GM12878 (cell line): ENCODE data around the gene CCDC149. TPM values are rescaled to one million over a fixed set of nuclear protein-coding genes. Genes with fewer than 3 reads are reported as not detected.

Experiments used
- ATAC-seq: fragments of 200-7000 bp; cut with Tn5 transposase; 3 replicates; pipeline ENCODE4 v1.9.1; 2020; ENCODE audit warnings: mild to moderate bottlenecking, moderate library complexity
- BruUV-seq: library from RNA; stranded (reverse); fragments of 400-500 nt; replicated peaks from 2 replicates; lab custom pipeline; 2021; lab: Mats Ljungman, UMichigan
- CTCF ChIA-PET: fragments of 300-600 bp; sonication (Branson Sonifier 250); formaldehyde crosslinking; extraction: SDS; loops from one replicate; lab custom pipeline; 2021; ENCODE audit warnings: inconsistent platforms; lab: Yijun Ruan, JAX
- POLR2A ChIA-PET: fragments of 350-600 bp; formaldehyde crosslinking; extraction: SDS; loops from one replicate; lab custom pipeline; 2021; ENCODE audit warnings: inconsistent platforms; lab: Charles Lee
- RAD21 ChIA-PET: fragments of 300-600 bp; sonication (Branson Sonifier 250); formaldehyde crosslinking; loops from one replicate; lab custom pipeline; 2023; ENCODE audit warnings: antibody characterized with exemption; ENCODE audit not compliant: unreplicated experiment; lab: Charles Lee
- SMC1A ChIA-PET: fragments of 300-600 bp; sonication (Branson Sonifier 250); formaldehyde crosslinking; loops from one replicate; lab custom pipeline; 2023; ENCODE audit not compliant: unreplicated experiment, uncharacterized antibody; lab: Charles Lee
- DNase-seq: peaks from one replicate; pipeline ENCODE4 v3.0.0-alpha.2; 2011; ENCODE audit warnings: low read depth, low spot score
- FAIRE-seq: peaks from 3 replicates; lab custom pipeline; 2011; peaks lifted over from hg19 to GRCh38; lab: Jason Lieb, UNC
- H2AFZ ChIP-seq: 2 replicates; pipeline ENCODE4 v1.6.0; 2011; ENCODE audit warnings: low read depth, low read length, control low read depth; ENCODE audit not compliant: control insufficient read depth
- H3K27ac ChIP-seq: 2 replicates; pipeline ENCODE4 v1.5.1; 2011; ENCODE audit warnings: control low read depth; ENCODE audit not compliant: control insufficient read depth, insufficient read depth
- H3K27me3 ChIP-seq, 2 experiments: replicated peaks in 1 of 2; 2 replicates each; pipeline versions ENCODE4 v1.6.0 to v1.6.1; 2011; ENCODE audit warnings: low read length in 1 of 2; ENCODE audit not compliant: control insufficient read depth in 2 of 2, insufficient read depth in 2 of 2
- H3K36me3 ChIP-seq, 2 experiments: 2 replicates each; pipeline ENCODE4 v1.5.1; 2011; ENCODE audit warnings: low read length in 1 of 2; ENCODE audit not compliant: control insufficient read depth in 2 of 2, insufficient read depth in 2 of 2
- H3K4me1 ChIP-seq: 2 replicates; pipeline ENCODE4 v1.6.1; 2011; ENCODE audit warnings: mild to moderate bottlenecking, low read length, moderate library complexity, mixed read lengths; ENCODE audit not compliant: control insufficient read depth, insufficient read depth
- H3K4me2 ChIP-seq: 2 replicates; pipeline ENCODE4 v1.6.0; 2011; ENCODE audit warnings: control low read depth; ENCODE audit not compliant: control insufficient read depth, insufficient read depth
- H3K4me3 ChIP-seq: fragments of 200-600 bp; sonication (generic); 2 replicates; pipeline ENCODE4 v1.5.1; 2016
- H3K79me2 ChIP-seq: 2 replicates; pipeline ENCODE4 v1.6.0; 2011; ENCODE audit warnings: low read length; ENCODE audit not compliant: control insufficient read depth, insufficient read depth
- H3K9ac ChIP-seq: 2 replicates; pipeline ENCODE4 v1.8.0; 2011; ENCODE audit warnings: low read length, control low read depth, mixed read lengths; ENCODE audit not compliant: control insufficient read depth, insufficient read depth
- H3K9me3 ChIP-seq: replicated peaks from 3 replicates; pipeline ENCODE4 v1.5.1; 2011; ENCODE audit warnings: mild to moderate bottlenecking, low read length; ENCODE audit not compliant: control insufficient read depth, insufficient read depth
- H4K20me1 ChIP-seq: 2 replicates; pipeline ENCODE4 v1.6.0; 2011; ENCODE audit not compliant: control insufficient read depth, insufficient read depth
- BRCA1 ChIP-seq: IDR thresholded peaks from 2 replicates; pipeline ENCODE4 v1.6.1; 2011; ENCODE audit warnings: low read depth, low read length, improper control_type of control experiment
- EZH2 ChIP-seq: IDR thresholded peaks from 2 replicates; pipeline ENCODE4 v1.6.1; 2012; ENCODE audit warnings: low read depth, mild to moderate bottlenecking, control low read depth, inconsistent platforms, low read length, borderline replicate concordance; ENCODE audit not compliant: control insufficient read depth
- GATAD2B ChIP-seq: fragments of 450-650 bp; conservative IDR thresholded peaks from 2 replicates; pipeline ENCODE4 v1.6.1; 2017; ENCODE audit warnings: low read depth, mild to moderate bottlenecking, moderate library complexity
- IKZF2 ChIP-seq, 2 experiments: fragments of 450-650 bp; IDR thresholded peaks; 2 replicates each; pipeline ENCODE4 v1.6.1; 2017; ENCODE audit warnings: mild to moderate bottlenecking in 2 of 2, moderate library complexity in 2 of 2
- IRF4 ChIP-seq: IDR thresholded peaks from 2 replicates; pipeline ENCODE4 v1.6.1; 2011; ENCODE audit warnings: low read depth, low read length
- MEF2B ChIP-seq: fragments of 450-650 bp; IDR thresholded peaks from 2 replicates; pipeline ENCODE4 v1.6.1; 2018; ENCODE audit warnings: mild to moderate bottlenecking, moderate library complexity; ENCODE audit not compliant: partially characterized antibody, poor library complexity, severe bottlenecking
- MLLT1 ChIP-seq: fragments of 450-650 bp; IDR thresholded peaks from 2 replicates; pipeline ENCODE4 v1.6.1; 2016; ENCODE audit warnings: mild to moderate bottlenecking
- NFYA ChIP-seq: IDR thresholded peaks from 2 replicates; pipeline ENCODE4 v1.6.1; 2011; ENCODE audit warnings: low read depth, mild to moderate bottlenecking, low read length, improper control_type of control experiment, borderline replicate concordance
- POLR2A ChIP-seq: IDR thresholded peaks from 2 replicates; pipeline ENCODE4 v1.6.1; 2011; ENCODE audit warnings: low read depth, mild to moderate bottlenecking, low read length
- RBBP5 ChIP-seq: fragments of 200-600 bp; sonication (generic); conservative IDR thresholded peaks from 2 replicates; pipeline ENCODE4 v1.6.1; 2016
- RELA ChIP-seq: fragments of 450-650 bp; IDR thresholded peaks from 2 replicates; pipeline ENCODE4 v1.8.0; 2014; ENCODE audit warnings: borderline replicate concordance; ENCODE audit not compliant: partially characterized antibody
- REST ChIP-seq: IDR thresholded peaks from 2 replicates; pipeline ENCODE4 v1.6.1; 2012; ENCODE audit warnings: mild to moderate bottlenecking, low read depth, low read length
- SP1 ChIP-seq: IDR thresholded peaks from one replicate; pipeline ENCODE4 v1.6.1; 2011; ENCODE audit warnings: low read depth, low read length
- SUPT20H ChIP-seq: IDR thresholded peaks from 2 replicates; pipeline ENCODE4 v1.6.1; 2011; ENCODE audit warnings: low read depth, mild to moderate bottlenecking, low read length, moderate library complexity, borderline replicate concordance; ENCODE audit not compliant: control insufficient read depth
- TAF1 ChIP-seq: IDR thresholded peaks from 2 replicates; pipeline ENCODE4 v1.6.1; 2011; ENCODE audit warnings: mild to moderate bottlenecking, low read depth, low read length, borderline replicate concordance
- ZBTB11 ChIP-seq: fragments of 450-650 bp; formaldehyde crosslinking; IDR thresholded peaks from 2 replicates; pipeline ENCODE4 v1.5.0; 2022; ENCODE audit warnings: mild to moderate bottlenecking, missing genetic modification characterization
- ZNF207 ChIP-seq: fragments of 450-650 bp; IDR thresholded peaks from 2 replicates; pipeline ENCODE4 v1.6.1; 2014; ENCODE audit warnings: antibody characterized with exemption, mild to moderate bottlenecking, borderline replicate concordance
- WGBS: methylation state at CpG from one replicate; pipeline ENCODE4 v1.1.6; 2016; ENCODE audit warnings: low lambda C conversion rate; ENCODE audit not compliant: insufficient replicate concordance, insufficient coverage; ENCODE audit errors: missing lambda C conversion rate; 5-methylcytosine and 5-hydroxymethylcytosine counted together
- in situ Hi-C: fragments of 300-500 bp; cut with MboI; formaldehyde crosslinking; loops from 9 replicates; pipeline ENCODE4 v1.14.3; 2018; ENCODE audit warnings: mixed read lengths
- intact Hi-C: fragments of 100-400 bp; cut with micrococcal nuclease; formaldehyde crosslinking; loops from one replicate; pipeline ENCODE4 v1.14.2; 2022; ENCODE audit not compliant: unreplicated experiment
- polyA plus RNA-seq, 11 experiments: library from polyadenylated mRNA; depleted of rRNA in 4 of 11; unstranded in 6 of 11; stranded (reverse) in 5 of 11; fragments of >200 nt; fragmentation: Nextera tagmentation in 4 of 11; fragmentation: Illumina TruSeq in 1 of 11; extraction: Ambion mirVana in 4 of 11; extraction: Trizol in 1 of 11; gene quantifications; 1 replicate in 1 of 11; 2 replicates in 10 of 11; pipeline versions ENCODE4 v1.2.1 to v1.2.3, GENCODE V29; 2011 to 2016; ENCODE audit warnings: inconsistent platforms in 2 of 11, missing spikeins in 2 of 11, low read depth in 1 of 11
- total RNA-seq, 4 experiments: library from RNA; depleted of rRNA in 3 of 4; stranded (reverse); fragments of >200 nt in 3 of 4; fragmentation: Illumina TruSeq in 1 of 4; extraction: Trizol in 1 of 4; gene quantifications; 2 replicates each; pipeline versions ENCODE4 v1.2.1 to v1.2.3, GENCODE V29; 2013 to 2021

Gene CCDC149
- total and polyA plus RNA-seq, 10 of the 15 experiments (the other 5 are each of a cell fraction or from before 2014, with no cell fraction given), result 0.03 to 0.04 (median 0.04) TPM; not detected in 7

GRCh38 chr4:24896056-24896455, 16.8 kb downstream of the CCDC149 start (continued):
- TF ChIP-seq REST (no peak), IKZF2 (IDR thresholded peaks at IDR 0.05) (no peak), SP1 (no peak), ZNF207 (no peak), SUPT20H (no peak), POLR2A (no peak), RELA (no peak)
- TF ChIP-seq, all 136 proteins: peak for 0

GRCh38 chr4:24895461-24895860, 17.4 kb downstream of the CCDC149 start:
- no peak overlapping the region for H2AFZ ChIP-seq
- H3K9ac ChIP-seq, result no peak overlapping the region
- POLR2A ChIA-PET, result no interaction called here
- CTCF ChIA-PET, result no interaction called here
- H3K27me3 ChIP-seq, result no peaks in the 10 kb centered on the region; a peak in 1 of 4 replicates
- 0% methylated on average over 1 of the region's 1 CpG for WGBS
- H3K79me2 ChIP-seq, result no peaks in the 10 kb centered on the region
- in situ Hi-C loops, result no loop called here
- intact Hi-C loops, result no loop called here
- BruUV-seq, result no TSS peak
- H3K9me3 ChIP-seq, result no peaks in the 10 kb centered on the region
- no peaks in the 10 kb centered on the region for H3K4me1 ChIP-seq
- DNase-seq (no peak), ATAC-seq (no peak), FAIRE-seq (no peak)
- H3K27ac ChIP-seq, result no peak overlapping the region
- no peaks in the 10 kb centered on the region for H4K20me1 ChIP-seq
- H3K4me3 ChIP-seq, result no peak overlapping the region
- H3K4me2 ChIP-seq, result no peak overlapping the region
- SMC1A ChIA-PET, result no interaction called here
- H3K36me3 ChIP-seq, result no peaks in the 10 kb centered on the region
- RAD21 ChIA-PET, result no interaction called here
- TF ChIP-seq IRF4, result no peak
- no peak for TF ChIP-seq GATAD2B
- no peak for TF ChIP-seq MLLT1
- TF ChIP-seq ZBTB11 (CRISPR knock-in tag), result no peak
- no peak for TF ChIP-seq BRCA1
- no peak for TF ChIP-seq EZH2
- no peak for TF ChIP-seq NFYA
- TF ChIP-seq TAF1, result no peak
- TF ChIP-seq RBBP5, result no peak
- no peak for TF ChIP-seq MEF2B
